HepG2 (cell line): ENCODE measurements around the gene SH3TC2. TPM values are rescaled to one million over a fixed set of nuclear protein-coding genes. Genes with fewer than 3 reads are reported as not detected.

Source experiments
- ATAC-seq: fragments of 200-7000 bp; cut with Tn5 transposase; 3 replicates; pipeline ENCODE4 v1.9.1; 2020; ENCODE audit warnings: mild to moderate bottlenecking, moderate library complexity
- BruUV-seq: library from RNA; stranded (reverse); fragments of 400-500 nt; replicated peaks from 2 replicates; lab custom pipeline; 2021; lab: Mats Ljungman, UMichigan
- CTCF ChIA-PET: fragments of 300-600 bp; formaldehyde crosslinking; extraction: SDS; loops from one replicate; lab custom pipeline; 2021; ENCODE audit warnings: low total read pairs, inconsistent platforms, low intra/inter-chr PET ratio; lab: Yijun Ruan, JAX
- POLR2A ChIA-PET: fragments of 350-600 bp; sonication (Branson Sonifier 250); formaldehyde crosslinking; loops from one replicate; lab custom pipeline; 2020; ENCODE audit warnings: antibody characterized with exemption, inconsistent platforms; lab: Yijun Ruan, JAX
- DNase-seq: peaks from one replicate; pipeline ENCODE4 v3.0.0-alpha.2; 2015; ENCODE audit warnings: low spot score
- FAIRE-seq: peaks from 3 replicates; lab custom pipeline; 2011; peaks lifted over from hg19 to GRCh38; lab: Jason Lieb, UNC
- H2AFZ ChIP-seq: one replicate; pipeline ENCODE4 v1.6.1; 2011; ENCODE audit warnings: low read length, inconsistent platforms
- H3K27ac ChIP-seq: fragments of 300-600 bp; 3 replicates; pipeline ENCODE4 v1.8.0; 2011; ENCODE audit warnings: mixed run types, mild to moderate bottlenecking, mixed read lengths, low read length, inconsistent platforms; ENCODE audit not compliant: insufficient read depth; ENCODE audit errors: extremely low read length
- H3K27me3 ChIP-seq, 2 experiments: fragments of 200-600 bp in 1 of 2; 2 replicates in 1 of 2; 3 replicates in 1 of 2; pipeline versions ENCODE4 v1.6.0 to v1.8.0; 2011; ENCODE audit warnings: low read length in 2 of 2, mild to moderate bottlenecking in 2 of 2, moderate library complexity in 2 of 2, inconsistent platforms in 1 of 2; ENCODE audit not compliant: insufficient read depth in 2 of 2, control insufficient read depth in 1 of 2
- H3K36me3 ChIP-seq, 2 experiments: fragments of 200-600 bp in 1 of 2; replicated peaks in 1 of 2; 2 replicates in 1 of 2; 3 replicates in 1 of 2; pipeline versions ENCODE4 v1.5.1 to v1.8.0; 2011; ENCODE audit warnings: low read length in 2 of 2, inconsistent platforms in 1 of 2; ENCODE audit not compliant: insufficient read depth in 2 of 2, control insufficient read depth in 1 of 2
- H3K4me1 ChIP-seq: 2 replicates; pipeline ENCODE4 v1.5.1; 2012; ENCODE audit warnings: low read length, inconsistent platforms; ENCODE audit not compliant: insufficient read depth
- H3K4me2 ChIP-seq: 2 replicates; pipeline ENCODE4 v1.6.0; 2011; ENCODE audit warnings: low read depth, low read length, inconsistent platforms
- H3K4me3 ChIP-seq, 3 experiments: fragments of 200-600 bp in 1 of 3; sonication (generic), shearing (Covaris generic) in 1 of 3; replicated peaks in 1 of 3; 2 replicates each; pipeline ENCODE4 v1.5.1; 2011 to 2016; ENCODE audit warnings: low read length in 3 of 3, inconsistent platforms in 2 of 3, low read depth in 2 of 3, mild to moderate bottlenecking in 2 of 3, control low read depth in 1 of 3, mixed read lengths in 1 of 3; ENCODE audit not compliant: insufficient read depth in 1 of 3
- H3K79me2 ChIP-seq: one replicate; pipeline ENCODE4 v1.6.1; 2011; ENCODE audit warnings: low read length, inconsistent platforms; ENCODE audit not compliant: insufficient read depth
- H3K9ac ChIP-seq: 2 replicates; pipeline ENCODE4 v1.6.0; 2011; ENCODE audit warnings: mild to moderate bottlenecking, low read depth, low read length, inconsistent platforms; ENCODE audit not compliant: insufficient read depth
- H3K9me3 ChIP-seq: 2 replicates; pipeline ENCODE4 v1.5.1; 2012; ENCODE audit warnings: mild to moderate bottlenecking, low read length
- H4K20me1 ChIP-seq: 2 replicates; pipeline ENCODE4 v1.6.0; 2011; ENCODE audit warnings: inconsistent platforms, mild to moderate bottlenecking, low read length, moderate library complexity; ENCODE audit not compliant: insufficient read depth
- EED ChIP-seq: sonication (generic); formaldehyde crosslinking; IDR thresholded peaks from 2 replicates; pipeline ENCODE4 v1.5.0; 2020; ENCODE audit warnings: mild to moderate bottlenecking, missing genetic modification reagents
- FIP1L1 ChIP-seq: fragments of 200-400 bp; formaldehyde crosslinking; IDR thresholded peaks from 2 replicates; pipeline ENCODE4 v1.6.1; 2018; ENCODE audit warnings: low read depth, mild to moderate bottlenecking, low read length, moderate library complexity, borderline replicate concordance; ENCODE audit not compliant: insufficient read depth
- HNF4A ChIP-seq: sonication (generic); formaldehyde crosslinking; IDR thresholded peaks from 2 replicates; pipeline ENCODE4 v1.4.0; 2020; ENCODE audit warnings: missing genetic modification reagents
- ISL2 ChIP-seq: sonication (generic); formaldehyde crosslinking; IDR thresholded peaks from 2 replicates; pipeline ENCODE4 v1.5.0; 2020; ENCODE audit warnings: missing genetic modification reagents
- KMT2A ChIP-seq: sonication (generic); formaldehyde crosslinking; IDR thresholded peaks from 2 replicates; pipeline ENCODE4 v1.4.0; 2020; ENCODE audit warnings: missing genetic modification reagents
- MBD4 ChIP-seq: IDR thresholded peaks from 2 replicates; pipeline ENCODE4 v1.6.1; 2012; ENCODE audit warnings: low read length, inconsistent platforms, borderline replicate concordance
- MEIS2 ChIP-seq: sonication (generic); formaldehyde crosslinking; IDR thresholded peaks from 2 replicates; pipeline ENCODE4 v1.9.0; 2021; ENCODE audit warnings: mild to moderate bottlenecking, missing genetic modification reagents
- NFE2L2 ChIP-seq: fragments of 150-350 bp; IDR thresholded peaks from 2 replicates; pipeline ENCODE4 v1.6.1; 2014; ENCODE audit warnings: low read length
- SAFB2 ChIP-seq: sonication (generic); formaldehyde crosslinking; IDR thresholded peaks from 2 replicates; pipeline ENCODE4 v1.5.1; 2020; ENCODE audit warnings: missing genetic modification reagents, low read depth, mild to moderate bottlenecking, borderline replicate concordance
- ZNF333 ChIP-seq: sonication (generic); formaldehyde crosslinking; IDR thresholded peaks from 2 replicates; pipeline ENCODE4 v1.4.0; 2020; ENCODE audit warnings: mild to moderate bottlenecking, missing genetic modification reagents, borderline replicate concordance
- ZNF552 ChIP-seq: sonication (generic); formaldehyde crosslinking; IDR thresholded peaks from 2 replicates; pipeline ENCODE4 v1.9.0; 2022; ENCODE audit warnings: missing genetic modification reagents, mild to moderate bottlenecking, borderline replicate concordance
- ZNF713 ChIP-seq: sonication (generic); formaldehyde crosslinking; IDR thresholded peaks from 2 replicates; pipeline ENCODE4 v1.4.0; 2020; ENCODE audit warnings: mild to moderate bottlenecking, missing genetic modification reagents
- WGBS: methylation state at CpG from one replicate; pipeline ENCODE4 v1.1.6; 2017; ENCODE audit warnings: low lambda C conversion rate; 5-methylcytosine and 5-hydroxymethylcytosine counted together
- in situ Hi-C: cut with HindIII; loops from 2 replicates; pipeline ENCODE4 v1.10.0; 2017; ENCODE audit warnings: low pct_unique_long_range_greater_than_20kb; ENCODE audit not compliant: extremely low pct_ligation_motif_present
- intact Hi-C: fragments of 100-400 bp; cut with micrococcal nuclease; formaldehyde crosslinking; loops from one replicate; pipeline ENCODE4 v1.10.0; 2022; ENCODE audit not compliant: unreplicated experiment
- polyA plus RNA-seq, 8 experiments: library from polyadenylated mRNA; depleted of rRNA in 3 of 8; stranded (reverse) in 7 of 8; unstranded in 1 of 8; fragments of >200 nt; fragmentation: Illumina TruSeq in 4 of 8; extraction: Trizol in 4 of 8; gene quantifications; 2 replicates each; pipeline versions ENCODE4 v1.2.1 to v1.2.3, GENCODE V29; 2011 to 2016; ENCODE audit warnings: low read depth in 4 of 8, missing spikeins in 1 of 8, mixed read lengths in 1 of 8; ENCODE audit not compliant: insufficient read depth in 1 of 8
- total RNA-seq, 5 experiments: library from RNA; depleted of rRNA; stranded (reverse); fragments of >200 nt; fragmentation: Illumina TruSeq; extraction: Trizol; gene quantifications; 2 replicates each; pipeline ENCODE4 v1.2.3, GENCODE V29; 2016; ENCODE audit warnings: low read depth in 1 of 5
- TF ChIP-seq, protein P1 (sequence below): sonication (generic); formaldehyde crosslinking; IDR thresholded peaks from 2 replicates; pipeline ENCODE4 v1.4.0; 2020; ENCODE audit warnings: missing genetic modification reagents
- TF ChIP-seq, protein P2 (sequence below): sonication (generic); formaldehyde crosslinking; IDR thresholded peaks from 2 replicates; pipeline ENCODE4 v1.4.0; 2020; ENCODE audit warnings: mild to moderate bottlenecking, missing genetic modification reagents

Gene SH3TC2
- total and polyA plus RNA-seq, 2 of the 13 experiments (the other 11 are each of a cell fraction or from before 2014, with no cell fraction given): 0.34 to 0.71 TPM

DNA sequence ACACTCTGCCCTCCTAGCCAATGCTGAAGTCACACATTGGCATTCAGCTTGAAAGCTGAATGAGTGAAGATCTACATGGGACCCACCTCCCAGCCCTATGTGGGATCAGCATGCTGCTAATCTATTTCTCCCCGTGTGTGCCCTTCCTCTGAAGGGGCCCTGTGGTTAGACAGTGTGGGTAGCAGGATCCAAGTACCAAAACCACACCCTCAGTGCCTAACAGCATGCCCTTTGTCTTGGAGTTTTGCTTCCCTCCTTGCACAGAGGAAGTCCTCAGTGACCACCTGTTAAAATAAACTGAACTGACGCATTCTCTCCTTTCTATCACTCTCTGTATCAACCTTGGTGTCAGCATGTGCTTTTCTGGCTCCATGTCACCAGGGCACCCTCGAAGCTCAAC is 25.0 kb downstream of the SH3TC2 start:
- H3K9ac ChIP-seq: no peak overlapping the region
- no peaks in the 10 kb centered on the region for H4K20me1 ChIP-seq
- H3K27ac ChIP-seq: no peak overlapping the region
- no peak for FAIRE-seq
- in situ Hi-C loops (loop anchor here (5.0 to 10.0 kb wide), 2 partner anchors 213 to 301 kb away; partner anchors contain the start of gene ADRB2), intact Hi-C loops (loop anchor here (5.0 kb wide), 1 partner anchor 36 kb away; no protein-coding TSS in a partner anchor)
- DNase-seq: no peak
- H3K9me3 ChIP-seq: no peaks in the 10 kb centered on the region
- TF ChIP-seq EED (CRISPR knock-in tag): no peak
- no peak for TF ChIP-seq MEIS2
- no peak for TF ChIP-seq MBD4
- no peak for TF ChIP-seq NFE2L2
- TF ChIP-seq ZNF552 (CRISPR knock-in tag): no peak
- TF ChIP-seq HNF4A (CRISPR knock-in tag): no peak
- no peak for TF ChIP-seq FIP1L1
- no peak for TF ChIP-seq ISL2 (CRISPR knock-in tag)
- no peak for ATAC-seq
- no peaks in the 10 kb centered on the region for H3K4me1 ChIP-seq
- H2AFZ ChIP-seq: no peak overlapping the region
- ChIA-PET POLR2A (no interaction called here), CTCF (no interaction called here)
- no peaks in the 10 kb centered on the region for H3K36me3 ChIP-seq
- H3K4me2 ChIP-seq: no peak overlapping the region
- 40% methylated on average over 3 of the region's 3 CpGs for WGBS
- H3K27me3 ChIP-seq: no peaks in the 10 kb centered on the region
- no TSS peak for BruUV-seq
- no peaks in the 10 kb centered on the region for H3K79me2 ChIP-seq
- H3K4me3 ChIP-seq: no peak overlapping the region

DNA sequence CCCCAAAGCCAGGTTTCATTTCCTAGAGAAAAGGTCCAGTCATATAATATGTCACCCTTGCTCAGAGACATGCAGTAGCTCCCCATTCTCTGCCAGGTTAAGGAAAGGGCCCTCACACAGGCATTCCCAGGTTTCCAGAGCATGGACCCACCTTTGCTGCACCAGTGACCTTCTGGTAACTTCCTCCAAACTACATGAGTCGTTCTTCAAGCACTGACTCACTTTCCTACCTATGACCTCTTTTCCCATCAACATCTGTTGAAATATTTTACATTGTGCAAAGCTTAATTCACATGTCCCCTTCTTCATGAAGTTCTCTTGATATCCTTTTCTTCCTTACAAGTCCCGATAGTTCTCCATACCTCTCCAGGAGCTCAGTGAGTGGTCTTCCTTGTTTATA is 25.9 kb downstream of the SH3TC2 start:
- CTCF ChIA-PET: no interaction called here
- DNase-seq (no peak), FAIRE-seq (no peak), ATAC-seq (no peak)
- POLR2A ChIA-PET: no interaction called here
- no peaks in the 10 kb centered on the region for H4K20me1 ChIP-seq
- no peaks in the 10 kb centered on the region for H3K9me3 ChIP-seq
- intact Hi-C loops: loop anchor here (5.0 kb wide), 1 partner anchor 35 kb away; no protein-coding TSS in a partner anchor
- H3K79me2 ChIP-seq: no peaks in the 10 kb centered on the region
- H3K27ac ChIP-seq: no peak overlapping the region
- H3K9ac ChIP-seq: no peak overlapping the region
- no peaks in the 10 kb centered on the region for H3K4me1 ChIP-seq
- no peak overlapping the region for H2AFZ ChIP-seq
- H3K27me3 ChIP-seq: no peaks in the 10 kb centered on the region
- no peak overlapping the region for H3K4me2 ChIP-seq
- in situ Hi-C loops: loop anchor here (5.0 to 10.0 kb wide), 2 partner anchors 212 to 300 kb away; partner anchors contain the start of gene ADRB2
- H3K4me3 ChIP-seq: no peak overlapping the region
- no peaks in the 10 kb centered on the region for H3K36me3 ChIP-seq
- BruUV-seq: no TSS peak
- WGBS: 45% methylated on average over 2 of the region's 2 CpGs
- no peak for TF ChIP-seq ZNF333 (CRISPR knock-in tag)
- no peak for TF ChIP-seq SAFB2 (CRISPR knock-in tag)
- no peak for TF ChIP-seq ZNF713 (CRISPR knock-in tag)
- TF ChIP-seq, protein P1, sequence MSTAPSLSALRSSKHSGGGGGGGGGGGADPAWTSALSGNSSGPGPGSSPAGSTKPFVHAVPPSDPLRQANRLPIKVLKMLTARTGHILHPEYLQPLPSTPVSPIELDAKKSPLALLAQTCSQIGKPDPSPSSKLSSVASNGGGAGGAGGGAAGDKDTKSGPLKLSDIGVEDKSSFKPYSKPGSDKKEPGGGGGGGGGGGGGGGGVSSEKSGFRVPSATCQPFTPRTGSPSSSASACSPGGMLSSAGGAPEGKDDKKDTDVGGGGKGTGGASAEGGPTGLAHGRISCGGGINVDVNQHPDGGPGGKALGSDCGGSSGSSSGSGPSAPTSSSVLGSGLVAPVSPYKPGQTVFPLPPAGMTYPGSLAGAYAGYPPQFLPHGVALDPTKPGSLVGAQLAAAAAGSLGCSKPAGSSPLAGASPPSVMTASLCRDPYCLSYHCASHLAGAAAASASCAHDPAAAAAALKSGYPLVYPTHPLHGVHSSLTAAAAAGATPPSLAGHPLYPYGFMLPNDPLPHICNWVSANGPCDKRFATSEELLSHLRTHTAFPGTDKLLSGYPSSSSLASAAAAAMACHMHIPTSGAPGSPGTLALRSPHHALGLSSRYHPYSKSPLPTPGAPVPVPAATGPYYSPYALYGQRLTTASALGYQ (CRISPR knock-in tag): no peak
- TF ChIP-seq, protein P2, sequence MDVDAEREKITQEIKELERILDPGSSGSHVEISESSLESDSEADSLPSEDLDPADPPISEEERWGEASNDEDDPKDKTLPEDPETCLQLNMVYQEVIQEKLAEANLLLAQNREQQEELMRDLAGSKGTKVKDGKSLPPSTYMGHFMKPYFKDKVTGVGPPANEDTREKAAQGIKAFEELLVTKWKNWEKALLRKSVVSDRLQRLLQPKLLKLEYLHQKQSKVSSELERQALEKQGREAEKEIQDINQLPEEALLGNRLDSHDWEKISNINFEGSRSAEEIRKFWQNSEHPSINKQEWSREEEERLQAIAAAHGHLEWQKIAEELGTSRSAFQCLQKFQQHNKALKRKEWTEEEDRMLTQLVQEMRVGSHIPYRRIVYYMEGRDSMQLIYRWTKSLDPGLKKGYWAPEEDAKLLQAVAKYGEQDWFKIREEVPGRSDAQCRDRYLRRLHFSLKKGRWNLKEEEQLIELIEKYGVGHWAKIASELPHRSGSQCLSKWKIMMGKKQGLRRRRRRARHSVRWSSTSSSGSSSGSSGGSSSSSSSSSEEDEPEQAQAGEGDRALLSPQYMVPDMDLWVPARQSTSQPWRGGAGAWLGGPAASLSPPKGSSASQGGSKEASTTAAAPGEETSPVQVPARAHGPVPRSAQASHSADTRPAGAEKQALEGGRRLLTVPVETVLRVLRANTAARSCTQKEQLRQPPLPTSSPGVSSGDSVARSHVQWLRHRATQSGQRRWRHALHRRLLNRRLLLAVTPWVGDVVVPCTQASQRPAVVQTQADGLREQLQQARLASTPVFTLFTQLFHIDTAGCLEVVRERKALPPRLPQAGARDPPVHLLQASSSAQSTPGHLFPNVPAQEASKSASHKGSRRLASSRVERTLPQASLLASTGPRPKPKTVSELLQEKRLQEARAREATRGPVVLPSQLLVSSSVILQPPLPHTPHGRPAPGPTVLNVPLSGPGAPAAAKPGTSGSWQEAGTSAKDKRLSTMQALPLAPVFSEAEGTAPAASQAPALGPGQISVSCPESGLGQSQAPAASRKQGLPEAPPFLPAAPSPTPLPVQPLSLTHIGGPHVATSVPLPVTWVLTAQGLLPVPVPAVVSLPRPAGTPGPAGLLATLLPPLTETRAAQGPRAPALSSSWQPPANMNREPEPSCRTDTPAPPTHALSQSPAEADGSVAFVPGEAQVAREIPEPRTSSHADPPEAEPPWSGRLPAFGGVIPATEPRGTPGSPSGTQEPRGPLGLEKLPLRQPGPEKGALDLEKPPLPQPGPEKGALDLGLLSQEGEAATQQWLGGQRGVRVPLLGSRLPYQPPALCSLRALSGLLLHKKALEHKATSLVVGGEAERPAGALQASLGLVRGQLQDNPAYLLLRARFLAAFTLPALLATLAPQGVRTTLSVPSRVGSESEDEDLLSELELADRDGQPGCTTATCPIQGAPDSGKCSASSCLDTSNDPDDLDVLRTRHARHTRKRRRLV (CRISPR knock-in tag): no peak
- TF ChIP-seq KMT2A (CRISPR knock-in tag): no peak
